H9 (cell line): Measurements from ENCODE around the gene CCDC89. TPM values are rescaled to one million over a fixed set of nuclear protein-coding genes. Genes with fewer than 3 reads are reported as not detected.

Experiments used
- DNase-seq: peaks from one replicate; pipeline ENCODE4 v3.0.0-alpha.2; 2017
- H2AFZ ChIP-seq: one replicate; pipeline ENCODE4 v1.6.1; 2013; ENCODE audit warnings: mild to moderate bottlenecking, low read length, control low read depth, moderate library complexity
- H2AK5ac ChIP-seq: 2 replicates; pipeline ENCODE4 v1.6.1; 2013; ENCODE audit warnings: low read length, control low read depth, mixed read lengths; ENCODE audit not compliant: insufficient read length
- H2BK120ac ChIP-seq: one replicate; pipeline ENCODE4 v1.6.1; 2013; ENCODE audit warnings: low read depth, mild to moderate bottlenecking, low read length, control low read depth, inconsistent platforms; ENCODE audit not compliant: poor library complexity, severe bottlenecking
- H2BK12ac ChIP-seq: 2 replicates; pipeline ENCODE4 v1.6.1; 2013; ENCODE audit warnings: low read length, control low read depth, mixed read lengths, low read depth; ENCODE audit not compliant: insufficient read length
- H2BK15ac ChIP-seq: 2 replicates; pipeline ENCODE4 v1.6.1; 2013; ENCODE audit warnings: low read depth, low read length, control low read depth
- H2BK20ac ChIP-seq: one replicate; pipeline ENCODE4 v1.6.1; 2013; ENCODE audit warnings: low read depth, mild to moderate bottlenecking, low read length, control low read depth, inconsistent platforms; ENCODE audit not compliant: poor library complexity, severe bottlenecking
- H2BK5ac ChIP-seq: 2 replicates; pipeline ENCODE4 v1.6.1; 2013; ENCODE audit warnings: low read length, control low read depth, mixed read lengths; ENCODE audit not compliant: insufficient read length
- H3K14ac ChIP-seq: 2 replicates; pipeline ENCODE4 v1.6.1; 2013; ENCODE audit warnings: low read length, control low read depth; ENCODE audit not compliant: insufficient read depth
- H3K18ac ChIP-seq: 2 replicates; pipeline ENCODE4 v1.6.1; 2013; ENCODE audit warnings: low read depth, mild to moderate bottlenecking, mixed read lengths, low read length, control low read depth; ENCODE audit not compliant: insufficient read length
- H3K23ac ChIP-seq: 2 replicates; pipeline ENCODE4 v1.6.1; 2013; ENCODE audit warnings: low read length, control low read depth, mixed read lengths, low read depth; ENCODE audit not compliant: insufficient read length
- H3K23me2 ChIP-seq: 2 replicates; pipeline ENCODE4 v1.6.1; 2013; ENCODE audit warnings: low read depth, mild to moderate bottlenecking, mixed read lengths, low read length, control low read depth; ENCODE audit not compliant: insufficient read length, poor library complexity, severe bottlenecking
- H3K27ac ChIP-seq: 2 replicates; pipeline ENCODE4 v1.5.1; 2013; ENCODE audit warnings: low read length, control low read depth, mixed read lengths, low read depth; ENCODE audit not compliant: insufficient read length
- H3K27me3 ChIP-seq: 2 replicates; pipeline ENCODE4 v1.6.1; 2013; ENCODE audit warnings: low read length, control low read depth, inconsistent platforms; ENCODE audit not compliant: insufficient read depth
- H3K4ac ChIP-seq: 2 replicates; pipeline ENCODE4 v1.6.1; 2013; ENCODE audit warnings: low read depth, mild to moderate bottlenecking, control low read depth, inconsistent platforms, low read length, moderate library complexity
- H3K4me1 ChIP-seq: 2 replicates; pipeline ENCODE4 v1.6.1; 2013; ENCODE audit warnings: low read length, control low read depth, inconsistent platforms; ENCODE audit not compliant: insufficient read depth
- H3K4me2 ChIP-seq: 2 replicates; pipeline ENCODE4 v1.6.1; 2013; ENCODE audit warnings: low read length, control low read depth, mixed read lengths; ENCODE audit not compliant: insufficient read length, insufficient read depth
- H3K56ac ChIP-seq: 2 replicates; pipeline ENCODE4 v1.6.1; 2013; ENCODE audit warnings: low read depth, mild to moderate bottlenecking, mixed read lengths, low read length, control low read depth; ENCODE audit not compliant: insufficient read length
- H3K79me1 ChIP-seq: 2 replicates; pipeline ENCODE4 v1.6.1; 2013; ENCODE audit warnings: low read depth, mild to moderate bottlenecking, moderate library complexity, low read length, control low read depth, inconsistent platforms; ENCODE audit not compliant: insufficient read depth, poor library complexity, severe bottlenecking
- H3K79me2 ChIP-seq: 2 replicates; pipeline ENCODE4 v1.6.1; 2013; ENCODE audit warnings: low read length, control low read depth, inconsistent platforms; ENCODE audit not compliant: insufficient read depth
- H3K9ac ChIP-seq: 2 replicates; pipeline ENCODE4 v1.6.1; 2013; ENCODE audit warnings: low read length, control low read depth, mixed read lengths; ENCODE audit not compliant: insufficient read length; ENCODE audit errors: extremely low read depth
- H3K9me3 ChIP-seq: one replicate; pipeline ENCODE4 v1.6.1; 2013; ENCODE audit warnings: low read depth, low read length, inconsistent platforms; ENCODE audit not compliant: control insufficient read depth
- H3T11ph ChIP-seq: one replicate; pipeline ENCODE4 v1.6.1; 2013; ENCODE audit warnings: mild to moderate bottlenecking, low read length, control low read depth, inconsistent platforms
- H4K20me1 ChIP-seq: one replicate; pipeline ENCODE4 v1.6.1; 2013; ENCODE audit not compliant: control insufficient read depth, insufficient read length, insufficient read depth
- H4K5ac ChIP-seq: 2 replicates; pipeline ENCODE4 v1.6.1; 2013; ENCODE audit warnings: low read depth, mild to moderate bottlenecking, mixed read lengths, low read length, control low read depth; ENCODE audit not compliant: insufficient read length
- H4K8ac ChIP-seq: replicated peaks from 2 replicates; pipeline ENCODE4 v1.6.1; 2013; ENCODE audit warnings: low read length, control low read depth, mixed read lengths, low read depth; ENCODE audit not compliant: insufficient read length
- H4K91ac ChIP-seq: 2 replicates; pipeline ENCODE4 v1.6.1; 2013; ENCODE audit warnings: low read depth, mild to moderate bottlenecking, moderate library complexity, mixed read lengths, low read length, control low read depth; ENCODE audit not compliant: insufficient read length
- H3K27ac Mint-ChIP-seq, 3 experiments: 2 replicates in 2 of 3; 3 replicates in 1 of 3; pipeline ENCODE4 v1.8.0; 2020 to 2021; ENCODE audit warnings: mixed read lengths in 3 of 3, mild to moderate bottlenecking in 1 of 3, moderate library complexity in 1 of 3
- H3K27me3 Mint-ChIP-seq: 2 replicates; pipeline ENCODE4 v1.8.0; 2021; ENCODE audit warnings: low read depth, mild to moderate bottlenecking, moderate library complexity, mixed read lengths
- H3K36me3 Mint-ChIP-seq, 3 experiments: 2 replicates in 2 of 3; 3 replicates in 1 of 3; pipeline ENCODE4 v1.8.0; 2020 to 2021; ENCODE audit warnings: low read depth in 3 of 3, mixed read lengths in 3 of 3; ENCODE audit not compliant: insufficient read depth in 1 of 3
- H3K4me1 Mint-ChIP-seq, 2 experiments: 2 replicates each; pipeline ENCODE4 v1.8.0; 2020; ENCODE audit warnings: mixed read lengths in 2 of 2
- H3K4me3 Mint-ChIP-seq, 2 experiments: 2 replicates in 1 of 2; 3 replicates in 1 of 2; pipeline ENCODE4 v1.8.0; 2020 to 2021; ENCODE audit warnings: mild to moderate bottlenecking in 2 of 2, mixed read lengths in 2 of 2, moderate library complexity in 1 of 2
- H3K9me3 Mint-ChIP-seq, 2 experiments: 2 replicates in 1 of 2; 3 replicates in 1 of 2; pipeline ENCODE4 v1.8.0; 2020; ENCODE audit warnings: mild to moderate bottlenecking in 2 of 2, mixed read lengths in 2 of 2, moderate library complexity in 1 of 2
- CTCF ChIP-seq: fragments of 200-600 bp; sonication (generic); conservative IDR thresholded peaks from 3 replicates; pipeline ENCODE4 v1.8.0; 2021; ENCODE audit warnings: antibody characterized with exemption, mild to moderate bottlenecking
- total RNA-seq: library from RNA; stranded (reverse); gene quantifications from 2 replicates; pipeline ENCODE4 v1.2.1, GENCODE V29; 2021

The CCDC89 gene
- total RNA-seq, 1 experiment from 2014 or later = not detected

GRCh38 chr11:85705800-85706199 is 19.8 kb upstream of the CCDC89 start:
- no peak for DNase-seq
- Histone ChIP-seq H3K27me3 (no peaks in the 10 kb centered on the region), H2BK5ac (no peak overlapping the region), H3K4ac (no peak overlapping the region), H3K4me2 (no peak overlapping the region), H2BK12ac (no peak overlapping the region), H3K79me1 (no peaks in the 10 kb centered on the region), H4K91ac (no peak overlapping the region), H3K4me1 (no peaks in the 10 kb centered on the region), H2BK120ac (no peak overlapping the region), H2BK15ac (no peak overlapping the region), H3K23ac (no peak overlapping the region), H2BK20ac (no peak overlapping the region), H3K23me2 (no peaks in the 10 kb centered on the region), H3K79me2 (no peaks in the 10 kb centered on the region), H3T11ph (no peak overlapping the region), H3K9ac (no peak overlapping the region), H3K27ac (no peak overlapping the region), H3K56ac (no peak overlapping the region), H4K5ac (no peak overlapping the region), H4K8ac (no peak overlapping the region), H3K18ac (no peak overlapping the region), H3K14ac (no peak overlapping the region), H2AK5ac (no peak overlapping the region), H2AFZ (no peak overlapping the region), H4K20me1 (no peaks in the 10 kb centered on the region), H3K9me3 (no peaks in the 10 kb centered on the region)
- Mint-ChIP-seq H3K4me3 (no peak overlapping the region), H3K36me3 (no peaks in the 10 kb centered on the region; a peak in 1 of 7 replicates), H3K9me3 (peaks cover 2 to 4% of the 10 kb centered on the region in 2 experiments; a peak in 1 of 5 replicates), H3K27ac (no peak overlapping the region), H3K4me1 (no peaks in the 10 kb centered on the region), H3K27me3 (no peaks in the 10 kb centered on the region)
- TF ChIP-seq CTCF = no peak
